Activated CD4-positive, CD25-positive, alpha-beta regulatory T cell treated with anti-CD3 and anti-CD28 coated beads, Interleukin-2, amount 50 U/mL, for 24 hours (primary cell): Measurements from ENCODE around the gene ERI3.

ENCODE experiments used
- ATAC-seq, 2 donors: fragments of 150-1000 bp; cut with Tn5 transposase; one replicate each; pipeline ENCODE4 v1.10.0; 2021; ENCODE audit warnings: mild to moderate bottlenecking in 1 of 2, moderate library complexity in 1 of 2

ERI3 gene

GRCh38 chr1:44354840-44355581 lies at the start of gene ERI3:
ERI3 (minus strand) TSS chr1:44355257; CDS start chr1:44355026, 231 bp downstream.
- peak; percentile 100 for ATAC-seq

- no peak for ATAC-seq
Observed at GRCh38 chr1:44401256-44402228, 46.5 kb upstream of the ERI3 start.

DNA sequence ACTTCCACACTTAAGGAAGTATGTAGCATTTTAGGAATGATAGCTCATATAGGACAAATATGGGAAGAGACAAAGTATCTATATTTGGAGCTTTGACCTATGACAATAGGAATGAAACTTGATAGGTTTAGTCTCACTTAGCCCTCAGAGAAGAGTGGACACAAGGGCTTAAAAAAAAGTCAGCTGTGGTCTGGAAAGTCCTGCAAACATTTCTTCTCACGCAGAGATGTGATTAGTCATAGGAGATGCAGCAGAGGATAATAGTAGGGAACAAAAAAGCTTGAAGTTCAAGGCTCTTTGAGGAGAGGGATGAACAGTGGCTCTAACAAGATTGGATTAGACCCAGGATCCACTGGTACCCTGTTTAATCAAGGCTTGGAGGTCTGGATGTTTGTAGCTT lies 35.2 kb upstream of the ERI3 start:
- no peak for ATAC-seq

- no peak for ATAC-seq
Observed at GRCh38 chr1:44389437-44389836, 34.4 kb upstream of the ERI3 start.

- ATAC-seq: no peak
Observed at GRCh38 chr1:44388551-44388950, 33.5 kb upstream of the ERI3 start.

DNA sequence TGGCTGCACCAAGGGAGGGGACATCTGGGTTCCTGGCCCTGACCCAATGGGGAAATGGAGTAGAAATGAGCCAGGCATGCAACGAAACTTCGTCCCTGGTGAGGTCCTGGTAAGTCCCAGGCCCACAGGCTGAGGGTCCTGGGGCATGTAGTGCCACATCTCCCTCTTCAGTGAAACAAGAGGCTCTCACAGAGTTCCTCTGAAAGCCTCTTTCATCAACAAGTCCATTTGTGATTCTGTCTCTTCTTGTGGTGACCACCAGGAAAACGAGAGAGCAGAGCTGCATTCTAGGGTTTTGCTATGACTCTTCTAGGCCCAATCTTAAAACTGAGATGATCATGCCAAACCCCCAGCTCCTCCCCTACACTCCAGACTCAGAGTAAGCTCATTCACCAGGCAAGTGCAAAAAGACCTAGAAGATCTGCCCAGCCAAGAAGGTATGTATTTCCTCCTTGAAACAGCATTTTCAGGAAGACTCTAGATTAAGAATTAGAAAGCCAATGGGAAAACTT lies 25.7 kb upstream of the ERI3 start:
- ATAC-seq: no peak

DNA sequence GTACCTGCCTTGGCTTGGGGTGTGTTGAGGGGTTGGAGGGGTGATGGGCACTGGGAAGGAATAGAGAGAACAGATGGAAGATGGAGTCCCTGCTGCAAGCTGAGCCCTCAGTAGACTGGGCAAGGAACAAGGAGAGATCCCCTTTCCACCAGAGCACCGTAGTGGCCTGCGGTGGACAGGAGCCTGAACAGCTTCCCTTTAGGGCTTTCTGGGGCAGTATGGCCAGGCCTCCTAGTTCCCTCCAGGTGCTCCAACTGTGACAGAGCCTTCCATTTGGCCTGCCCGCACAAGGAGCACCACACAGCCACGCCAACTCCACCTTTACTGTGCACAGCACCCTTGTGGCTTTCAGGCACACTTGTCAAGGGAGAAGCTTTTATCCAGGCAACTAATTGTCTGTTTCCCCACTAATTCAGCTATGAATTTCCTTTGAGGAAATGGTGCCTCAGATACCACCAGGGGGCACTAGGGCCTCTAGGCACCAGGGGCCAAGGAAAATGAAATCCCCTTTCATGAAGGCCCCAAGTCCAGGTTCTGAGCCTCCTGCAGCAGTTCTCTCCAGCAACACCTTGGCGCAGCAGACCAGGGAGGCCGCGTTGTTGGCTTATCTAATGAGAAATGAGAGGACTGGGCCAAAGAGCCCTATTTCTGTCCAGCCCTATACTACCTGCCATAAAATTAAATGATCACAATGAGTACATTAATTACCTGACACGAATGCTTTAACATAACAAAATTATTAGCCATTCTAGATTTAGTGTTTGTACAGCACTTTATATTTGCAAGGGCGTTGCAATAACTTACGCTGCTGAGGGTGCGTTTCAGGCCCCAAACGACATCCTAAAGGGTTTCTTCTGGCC lies 23.1 kb upstream of the ERI3 start:
- ATAC-seq: no peak

DNA sequence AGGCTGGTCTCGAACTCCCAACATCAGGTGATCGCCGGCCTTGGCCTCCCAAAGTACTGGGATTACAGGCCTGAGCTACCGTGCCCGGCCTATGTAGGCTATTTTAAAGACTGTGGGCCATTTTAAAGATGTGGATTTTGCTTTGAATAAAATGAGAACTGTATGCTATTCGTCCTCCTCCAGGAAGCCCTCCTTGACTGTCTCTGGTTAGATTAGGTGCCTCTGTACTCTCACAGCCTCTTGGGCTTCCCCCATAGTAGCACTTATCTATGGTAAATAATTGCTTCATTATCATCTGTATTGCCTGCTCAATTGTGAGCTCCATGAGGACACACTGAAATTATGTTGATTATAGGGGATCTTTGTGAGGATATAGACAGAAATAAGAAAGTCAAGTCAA lies 20.5 kb upstream of the ERI3 start:
- no peak for ATAC-seq

- no peak for ATAC-seq
Observed at GRCh38 chr1:44371206-44371605, 16.1 kb upstream of the ERI3 start.

- ATAC-seq: no peak
Observed at GRCh38 chr1:44368471-44369151, 13.6 kb upstream of the ERI3 start.

- no peak for ATAC-seq
Observed at GRCh38 chr1:44367944-44368343, 12.9 kb upstream of the ERI3 start.

DNA sequence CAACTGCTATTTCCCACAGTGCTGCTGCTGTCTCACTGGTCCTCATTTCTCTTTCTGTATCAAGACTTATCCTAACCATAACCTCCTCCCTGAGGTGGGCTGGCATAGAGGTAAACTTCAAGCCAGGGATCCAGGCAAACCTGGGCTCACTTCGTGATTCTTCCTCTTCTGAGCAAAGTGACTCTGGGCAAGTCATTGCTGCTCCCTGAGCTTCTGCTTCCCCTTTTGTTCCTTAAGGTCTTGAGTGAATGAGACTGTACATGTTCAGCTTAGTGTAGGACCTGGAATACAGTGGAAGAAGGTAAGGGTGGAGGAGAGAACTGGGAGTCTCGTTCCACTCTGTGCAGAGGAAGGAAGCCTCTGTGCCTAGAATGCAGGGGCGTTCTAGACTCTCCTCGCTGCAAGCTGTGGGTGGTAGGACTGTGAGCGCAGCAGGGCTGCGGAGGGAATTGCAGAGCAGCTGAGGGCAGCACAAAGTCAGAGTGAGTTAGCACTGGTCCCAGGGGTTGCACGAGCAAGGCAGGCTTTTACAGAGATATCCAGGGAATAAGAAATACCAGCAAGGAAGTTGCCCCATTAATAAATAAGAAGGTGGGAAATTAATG lies 11.4 kb upstream of the ERI3 start:
- no peak for ATAC-seq

DNA sequence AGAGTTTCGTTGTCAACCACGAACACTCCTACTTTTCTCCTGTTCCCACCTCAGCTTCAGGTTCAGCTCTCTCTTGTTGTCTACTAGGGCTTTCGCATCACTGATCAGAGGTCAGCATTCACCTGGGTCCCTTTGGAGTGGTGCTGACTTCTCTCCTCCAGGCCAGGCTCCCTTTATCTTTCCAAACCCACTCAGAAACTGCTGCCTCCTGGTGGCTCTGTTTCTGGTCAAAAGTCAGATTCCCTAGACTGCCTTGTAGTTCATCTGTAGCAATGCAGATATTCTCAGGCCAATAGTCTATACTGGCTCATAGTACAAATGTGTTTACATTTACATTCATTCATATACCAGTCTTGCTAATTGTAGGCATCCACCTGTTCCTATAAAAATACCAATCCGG lies 6.4 kb upstream of the ERI3 start:
- ATAC-seq: no peak

DNA sequence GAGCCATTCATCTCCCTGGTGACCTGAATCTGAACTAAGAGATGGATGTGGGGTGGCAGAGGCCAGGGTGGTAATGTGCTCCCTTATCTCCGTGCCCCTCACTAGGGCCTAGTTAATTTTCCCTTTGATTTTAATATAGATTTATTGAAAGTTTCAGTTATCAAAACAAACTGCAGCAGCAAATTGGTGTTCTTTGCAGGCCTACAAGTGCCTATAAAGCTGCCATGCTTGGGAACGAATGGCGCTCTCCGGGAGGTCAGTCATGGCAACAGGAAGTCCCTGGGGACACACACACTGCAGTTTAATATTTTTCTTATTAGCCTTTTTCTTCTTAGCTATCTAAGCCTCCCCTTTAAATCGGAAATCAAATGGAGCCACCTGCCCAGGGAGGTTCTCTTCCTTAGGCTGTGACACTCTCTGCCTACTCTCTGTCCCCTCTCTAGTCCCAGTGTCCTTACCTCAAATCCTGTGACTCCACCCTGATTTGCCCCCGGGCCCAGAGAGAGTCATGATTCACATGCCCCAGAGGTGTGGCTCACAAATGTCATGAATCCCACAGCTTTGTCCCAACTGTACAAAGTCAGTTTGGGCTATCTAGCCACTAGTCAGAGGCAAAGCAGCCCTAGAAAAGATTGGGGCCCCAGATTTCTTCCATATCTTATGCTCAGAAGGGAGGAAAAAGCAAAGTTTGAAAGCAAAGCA lies 4.3 kb upstream of the ERI3 start:
- no peak for ATAC-seq

GRCh38 chr1:44357710-44358109 lies 2.7 kb upstream of the ERI3 start:
- no peak for ATAC-seq

GRCh38 chr1:44355582-44356305 lies 687 bp upstream of the ERI3 start:
- no peak for ATAC-seq

DNA sequence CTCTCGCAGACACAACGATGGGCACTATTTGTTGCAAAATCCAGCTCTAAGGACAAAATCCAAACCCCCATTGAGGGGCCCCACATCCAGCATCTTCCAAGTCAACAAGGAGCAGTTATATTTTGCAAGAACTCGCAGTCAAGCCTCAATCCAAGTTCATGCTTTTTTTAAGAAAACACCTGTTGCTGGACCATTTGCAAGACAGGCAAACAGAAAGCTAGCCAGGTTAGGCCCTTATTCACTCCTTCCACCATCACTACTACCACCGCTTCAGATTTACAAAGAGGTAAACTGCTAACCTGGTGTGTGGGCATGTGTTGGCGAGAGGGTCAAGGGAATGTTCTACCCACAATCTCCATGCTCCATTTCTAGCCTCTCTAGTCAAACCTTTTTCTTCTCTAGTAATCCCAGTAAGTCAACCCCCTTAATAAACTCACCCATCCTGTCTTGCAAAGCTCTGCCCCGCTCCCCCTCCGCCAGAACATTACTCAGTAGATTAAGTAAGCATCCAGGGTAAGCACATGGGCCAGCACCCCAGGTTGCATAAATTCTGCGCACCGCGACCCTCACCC lies 703 bp downstream of the ERI3 start:
- ATAC-seq: no peak

DNA sequence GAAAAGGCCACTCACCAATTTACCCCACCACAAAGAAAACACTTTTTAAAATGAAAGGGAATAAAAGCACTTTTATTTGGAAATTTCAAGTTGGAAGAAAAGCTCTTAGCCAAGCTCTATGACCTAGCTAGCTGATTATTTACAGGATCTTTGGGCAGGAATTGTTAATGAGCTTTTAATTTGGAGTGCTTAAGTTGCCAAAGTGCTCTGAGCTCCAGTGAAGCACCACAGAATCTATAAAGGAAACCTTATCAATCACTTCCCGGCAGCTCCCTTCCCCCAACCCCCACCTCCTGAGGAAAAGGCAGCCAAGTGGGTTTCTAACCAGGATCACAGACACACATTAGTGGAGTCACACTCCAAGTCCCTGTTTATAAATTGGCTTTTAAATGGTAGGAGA lies 1.5 kb downstream of the ERI3 start:
- no peak for ATAC-seq

- no peak for ATAC-seq
Observed at GRCh38 chr1:44351289-44351688, 3.8 kb downstream of the ERI3 start.

GRCh38 chr1:44348061-44348485 lies 7.0 kb downstream of the ERI3 start:
- no peak for ATAC-seq
